Parathyroid adenoma (tissue), 2 donors: ENCODE measurements around the gene TRAPPC2L.

ENCODE experiments used
- H2AFZ ChIP-seq: fragments of 300-600 bp; sonication (generic); one replicate; pipeline ENCODE4 v1.7.0; 2017; ENCODE audit warnings: antibody characterized with exemption, mild to moderate bottlenecking
- H3K27ac ChIP-seq: fragments of 300-600 bp; sonication (generic); one replicate; pipeline ENCODE4 v1.7.0; 2017
- H3K27me3 ChIP-seq: fragments of 300-600 bp; sonication (generic); one replicate; pipeline ENCODE4 v1.7.0; 2017; ENCODE audit warnings: low read length; ENCODE audit not compliant: control insufficient read depth, insufficient read depth
- H3K36me3 ChIP-seq: fragments of 300-600 bp; sonication (generic); one replicate; pipeline ENCODE4 v1.7.0; 2017; ENCODE audit warnings: low read length; ENCODE audit not compliant: control insufficient read depth, insufficient read depth
- H3K4me1 ChIP-seq: fragments of 300-600 bp; sonication (generic); one replicate; pipeline ENCODE4 v1.7.0; 2017; ENCODE audit warnings: control low read depth
- H3K4me2 ChIP-seq: fragments of 300-600 bp; sonication (generic); one replicate; pipeline ENCODE4 v1.7.0; 2017; ENCODE audit warnings: low read length
- H3K4me3 ChIP-seq: fragments of 300-600 bp; sonication (generic); one replicate; pipeline ENCODE4 v1.7.0; 2017; ENCODE audit warnings: low read depth, low read length
- H3K79me2 ChIP-seq: fragments of 300-600 bp; sonication (generic); one replicate; pipeline ENCODE4 v1.7.0; 2017; ENCODE audit warnings: control low read depth
- H3K9ac ChIP-seq: fragments of 300-600 bp; sonication (generic); one replicate; pipeline ENCODE4 v1.7.0; 2017; ENCODE audit warnings: mild to moderate bottlenecking
- H3K9me3 ChIP-seq: fragments of 300-600 bp; sonication (generic); one replicate; pipeline ENCODE4 v1.7.0; 2017; ENCODE audit warnings: low read length; ENCODE audit not compliant: control insufficient read depth
- TF ChIP-seq, protein P1 (sequence below): fragments of 300-600 bp; sonication (generic); IDR thresholded peaks from one replicate; pipeline ENCODE4 v1.7.0; 2017; ENCODE audit warnings: antibody characterized with exemption, mild to moderate bottlenecking
- donor health status: primary hyperparathyroidism.

TRAPPC2L gene

DNA sequence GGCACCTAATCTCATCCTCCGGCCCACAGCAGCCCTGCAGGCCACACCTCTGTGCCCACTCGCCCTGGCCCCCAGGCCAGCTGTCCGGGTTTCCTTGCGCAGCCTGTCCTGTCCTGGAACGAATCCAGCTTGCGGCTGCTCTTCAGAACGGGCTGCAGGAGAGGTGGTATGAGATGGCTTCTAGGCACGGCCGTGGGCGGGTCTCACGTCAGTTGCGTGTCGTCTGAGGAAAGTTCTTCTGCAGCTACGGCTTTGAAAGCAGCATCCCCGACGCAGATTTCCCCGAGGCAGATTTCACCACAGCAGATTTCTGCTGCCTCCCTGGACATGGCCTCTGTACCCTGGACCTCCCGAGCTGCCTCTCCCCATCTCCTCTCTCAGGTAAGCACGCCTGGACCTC, 18.4 kb upstream of the TRAPPC2L start:
- TF ChIP-seq, protein P1, sequence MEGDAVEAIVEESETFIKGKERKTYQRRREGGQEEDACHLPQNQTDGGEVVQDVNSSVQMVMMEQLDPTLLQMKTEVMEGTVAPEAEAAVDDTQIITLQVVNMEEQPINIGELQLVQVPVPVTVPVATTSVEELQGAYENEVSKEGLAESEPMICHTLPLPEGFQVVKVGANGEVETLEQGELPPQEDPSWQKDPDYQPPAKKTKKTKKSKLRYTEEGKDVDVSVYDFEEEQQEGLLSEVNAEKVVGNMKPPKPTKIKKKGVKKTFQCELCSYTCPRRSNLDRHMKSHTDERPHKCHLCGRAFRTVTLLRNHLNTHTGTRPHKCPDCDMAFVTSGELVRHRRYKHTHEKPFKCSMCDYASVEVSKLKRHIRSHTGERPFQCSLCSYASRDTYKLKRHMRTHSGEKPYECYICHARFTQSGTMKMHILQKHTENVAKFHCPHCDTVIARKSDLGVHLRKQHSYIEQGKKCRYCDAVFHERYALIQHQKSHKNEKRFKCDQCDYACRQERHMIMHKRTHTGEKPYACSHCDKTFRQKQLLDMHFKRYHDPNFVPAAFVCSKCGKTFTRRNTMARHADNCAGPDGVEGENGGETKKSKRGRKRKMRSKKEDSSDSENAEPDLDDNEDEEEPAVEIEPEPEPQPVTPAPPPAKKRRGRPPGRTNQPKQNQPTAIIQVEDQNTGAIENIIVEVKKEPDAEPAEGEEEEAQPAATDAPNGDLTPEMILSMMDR: no peak
- Histone ChIP-seq H3K27me3 (no peaks in the 10 kb centered on the region), H3K79me2 (no peaks in the 10 kb centered on the region), H3K4me1 (no peaks in the 10 kb centered on the region), H3K4me3 (no peak overlapping the region), H3K27ac (no peak overlapping the region), H3K9me3 (no peaks in the 10 kb centered on the region), H3K36me3 (no peaks in the 10 kb centered on the region), H2AFZ (no peak overlapping the region), H3K4me2 (no peak overlapping the region), H3K9ac (no peak overlapping the region)

DNA sequence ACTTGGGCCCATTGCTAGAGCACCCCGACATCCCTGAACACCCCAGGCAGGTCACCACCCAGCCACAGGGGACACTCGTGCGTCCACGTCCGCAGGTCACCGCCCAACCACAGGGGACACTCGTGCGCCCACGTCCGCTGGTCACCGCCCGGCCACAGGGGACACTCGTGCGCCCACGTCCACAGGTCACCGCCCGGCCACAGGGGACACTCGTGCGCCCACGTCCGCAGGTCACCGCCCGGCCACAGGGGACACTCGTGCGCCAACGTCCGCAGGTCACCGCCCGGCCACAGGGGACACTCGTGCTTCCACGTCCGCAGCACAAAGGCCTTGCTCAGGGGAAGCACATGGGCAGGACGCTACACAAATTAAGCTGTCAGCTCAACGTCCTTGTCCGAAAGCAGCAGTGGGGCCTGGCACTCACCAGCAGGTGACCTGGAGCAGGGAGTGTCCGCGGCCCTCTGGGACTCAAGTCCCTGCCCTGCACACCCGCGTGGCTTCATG, 17.8 kb upstream of the TRAPPC2L start:
- Histone ChIP-seq H3K9me3 (no peaks in the 10 kb centered on the region), H3K4me1 (no peaks in the 10 kb centered on the region), H3K36me3 (no peaks in the 10 kb centered on the region), H3K4me3 (no peak overlapping the region), H3K4me2 (no peak overlapping the region), H3K27me3 (no peaks in the 10 kb centered on the region), H3K27ac (no peak overlapping the region), H2AFZ (no peak overlapping the region), H3K79me2 (no peaks in the 10 kb centered on the region), H3K9ac (no peak overlapping the region)
- TF ChIP-seq, protein P1: no peak

DNA sequence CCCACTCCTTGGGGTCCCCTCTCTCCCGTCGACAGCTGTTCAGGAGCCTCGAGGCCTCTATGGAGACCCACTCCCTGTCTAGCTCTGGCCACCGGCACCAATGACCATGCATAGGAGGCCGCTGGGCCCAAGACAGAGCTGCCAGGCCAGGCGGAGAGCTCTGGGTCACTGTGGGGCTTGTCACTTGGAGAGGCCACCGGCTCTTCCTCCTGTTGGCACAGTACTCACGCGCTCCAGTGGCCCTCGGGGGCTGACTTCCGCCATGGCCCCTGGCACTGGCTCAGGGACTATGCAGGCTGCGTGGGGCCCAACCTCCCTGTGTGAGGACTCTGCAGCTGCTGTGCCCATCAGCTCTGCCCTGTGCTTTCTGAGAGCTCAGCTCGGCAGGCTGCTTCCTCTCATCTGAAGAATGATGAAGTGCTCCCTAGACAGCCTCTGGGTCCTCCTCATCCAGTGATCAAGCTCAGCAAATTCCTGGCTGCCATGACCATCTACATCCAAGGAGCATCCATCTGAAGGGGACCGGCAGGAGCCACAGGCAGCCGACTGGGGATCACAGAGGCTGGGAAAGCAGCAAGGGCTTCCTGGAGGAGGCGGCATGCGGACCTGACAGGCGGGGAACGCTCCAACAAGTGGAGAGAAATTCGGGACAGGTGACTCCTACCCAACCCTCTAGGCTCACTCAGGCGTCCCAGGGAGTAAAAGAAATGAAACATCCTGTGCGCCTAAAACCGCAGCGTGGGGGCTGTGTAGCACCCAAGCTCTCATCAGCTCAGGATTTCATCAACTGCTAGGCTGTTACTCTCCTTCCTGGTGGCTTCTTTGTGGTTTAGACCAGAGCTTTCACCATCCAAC, 17.0 kb upstream of the TRAPPC2L start:
- H3K4me2 ChIP-seq: no peak overlapping the region
- H3K27me3 ChIP-seq: no peaks in the 10 kb centered on the region
- H3K79me2 ChIP-seq: no peaks in the 10 kb centered on the region
- no peaks in the 10 kb centered on the region for H3K36me3 ChIP-seq
- H3K4me3 ChIP-seq: no peak overlapping the region
- no peaks in the 10 kb centered on the region for H3K9me3 ChIP-seq
- no peak overlapping the region for H3K9ac ChIP-seq
- no peaks in the 10 kb centered on the region for H3K4me1 ChIP-seq
- H3K27ac ChIP-seq: no peak overlapping the region
- TF ChIP-seq, protein P1: no peak
- no peak overlapping the region for H2AFZ ChIP-seq

DNA sequence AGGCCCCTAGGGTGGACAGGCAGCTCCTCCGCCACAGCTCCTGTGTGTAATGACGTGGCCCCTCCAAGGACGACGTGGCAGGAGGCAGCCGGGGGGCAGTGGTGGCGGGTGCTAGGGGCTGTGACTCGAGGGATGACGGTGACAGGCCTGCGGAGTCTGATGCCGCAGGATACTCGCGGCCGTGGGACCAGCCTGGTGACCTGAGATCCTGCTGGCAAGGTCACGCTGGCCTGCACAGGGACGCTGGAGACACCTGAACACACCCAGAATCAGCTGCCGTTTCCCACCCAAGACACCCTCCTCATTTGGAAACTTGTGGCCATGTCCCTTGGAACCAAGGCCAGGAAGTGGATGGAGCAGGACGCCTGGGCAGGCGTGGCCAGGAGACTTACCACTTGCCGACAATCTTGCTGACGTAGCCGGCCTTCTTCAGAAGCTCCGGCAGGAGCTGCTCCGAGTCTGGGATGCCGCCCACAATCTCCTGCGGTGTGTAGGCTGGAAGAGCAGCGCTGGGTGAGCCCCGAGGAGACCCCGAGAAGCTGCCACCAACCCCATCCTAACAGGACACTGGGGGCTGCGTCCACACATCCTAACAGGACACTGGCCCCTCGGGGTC, 16.2 kb upstream of the TRAPPC2L start:
- Histone ChIP-seq H3K27me3 (no peaks in the 10 kb centered on the region), H3K9me3 (no peaks in the 10 kb centered on the region), H3K79me2 (no peaks in the 10 kb centered on the region), H3K9ac (no peak overlapping the region), H2AFZ (no peak overlapping the region), H3K4me2 (no peak overlapping the region), H3K27ac (no peak overlapping the region), H3K4me1 (no peaks in the 10 kb centered on the region), H3K4me3 (no peak overlapping the region), H3K36me3 (no peaks in the 10 kb centered on the region)
- TF ChIP-seq, protein P1: no peak
